ENCODE results near the gene KRAS.

Gene KRAS

DNA sequence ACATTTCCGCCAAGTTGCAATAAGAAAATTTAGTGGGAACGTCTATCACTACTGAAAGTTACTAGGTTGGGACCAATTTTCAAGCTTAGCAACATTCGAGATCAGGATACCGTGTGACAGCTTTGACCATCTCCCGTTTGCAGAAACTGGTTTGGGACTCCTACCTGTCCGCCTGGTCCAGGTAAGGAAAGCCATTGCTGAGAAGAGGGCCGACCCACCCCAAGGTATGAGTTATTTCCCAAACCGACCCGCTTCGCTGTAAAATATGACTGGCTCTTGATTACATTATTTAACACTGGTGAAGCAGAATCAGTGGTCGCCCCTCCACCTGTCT lies 56.0 kb downstream of the KRAS start:
- DNase-seq, result no peak

DNA sequence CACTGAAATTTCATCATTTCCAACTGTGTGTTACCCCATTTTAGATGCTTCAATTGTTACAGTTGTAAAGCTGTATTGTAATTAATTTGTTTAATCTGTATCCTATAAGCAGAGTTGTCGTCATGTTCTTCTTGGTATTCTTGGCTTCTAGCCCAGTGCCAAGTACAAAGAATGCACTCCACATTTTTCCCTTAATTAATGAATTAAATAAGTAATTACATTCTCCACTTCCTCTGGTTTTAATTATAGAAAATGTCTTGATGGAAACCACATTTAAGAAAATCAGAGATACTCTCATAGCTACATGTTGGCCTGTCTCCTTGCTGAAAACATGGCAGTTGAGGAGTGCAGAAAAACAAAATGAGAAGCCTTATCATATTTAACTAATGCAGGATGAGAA lies 56.5 kb downstream of the KRAS start:
- DNase-seq, result no peak

DNA sequence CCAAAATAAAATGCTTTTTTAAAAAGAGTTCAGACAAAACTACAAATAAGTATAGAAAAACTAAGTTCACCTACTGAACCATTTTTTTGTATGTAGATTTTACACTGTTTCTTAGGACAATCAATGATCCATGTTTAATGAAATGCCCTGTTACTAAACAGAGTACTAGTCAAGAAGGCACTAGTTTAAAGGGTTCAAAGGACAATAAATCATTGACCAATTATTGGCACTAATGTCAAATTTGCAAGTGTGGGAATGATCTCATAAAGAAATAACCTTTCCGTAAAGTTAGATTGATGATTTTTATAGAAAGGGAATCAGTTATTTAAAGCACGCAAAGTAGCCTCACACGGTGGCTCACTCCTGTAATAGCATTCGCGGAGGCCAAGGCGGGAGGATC lies 59.9 kb downstream of the KRAS start:
- no peak for DNase-seq

DNA sequence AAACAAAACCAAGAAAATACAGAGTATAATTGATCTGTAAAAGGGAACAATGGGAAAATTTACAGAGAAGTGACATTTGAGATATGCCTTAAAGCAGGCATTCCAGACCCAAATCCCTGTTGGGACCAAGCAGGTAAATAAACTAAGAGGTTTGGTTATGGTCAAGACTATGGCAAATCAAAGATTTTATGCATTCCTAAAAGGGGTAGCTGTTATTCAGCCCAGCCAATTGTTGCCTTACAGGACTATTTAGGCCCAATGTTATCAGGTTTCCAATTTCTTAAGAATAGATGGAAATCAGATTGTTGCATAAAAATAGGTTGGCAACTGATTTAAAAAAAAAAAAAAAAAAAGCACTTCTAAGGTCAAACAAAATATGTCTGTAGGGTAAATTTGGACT lies 61.1 kb downstream of the KRAS start:
- no peak for DNase-seq

DNA sequence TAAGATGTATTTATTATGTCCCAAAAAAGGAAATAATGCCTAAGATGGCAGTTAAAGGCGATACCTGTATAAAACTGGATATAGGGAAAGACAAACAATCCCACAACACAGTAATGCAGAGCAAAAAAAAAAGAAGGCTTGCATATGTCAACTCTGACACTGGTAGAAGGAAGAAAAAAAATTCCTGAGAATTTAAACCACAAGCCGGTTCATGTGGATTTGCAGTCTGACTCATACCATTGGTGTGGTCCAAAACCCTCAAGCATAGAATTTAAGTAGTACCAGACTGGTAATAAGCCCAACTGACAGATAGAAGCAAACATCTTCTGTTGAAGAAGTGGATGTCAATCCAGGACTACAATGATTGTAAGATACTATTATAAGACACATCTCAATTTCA lies 62.9 kb downstream of the KRAS start:
- DNase-seq, result no peak

DNA sequence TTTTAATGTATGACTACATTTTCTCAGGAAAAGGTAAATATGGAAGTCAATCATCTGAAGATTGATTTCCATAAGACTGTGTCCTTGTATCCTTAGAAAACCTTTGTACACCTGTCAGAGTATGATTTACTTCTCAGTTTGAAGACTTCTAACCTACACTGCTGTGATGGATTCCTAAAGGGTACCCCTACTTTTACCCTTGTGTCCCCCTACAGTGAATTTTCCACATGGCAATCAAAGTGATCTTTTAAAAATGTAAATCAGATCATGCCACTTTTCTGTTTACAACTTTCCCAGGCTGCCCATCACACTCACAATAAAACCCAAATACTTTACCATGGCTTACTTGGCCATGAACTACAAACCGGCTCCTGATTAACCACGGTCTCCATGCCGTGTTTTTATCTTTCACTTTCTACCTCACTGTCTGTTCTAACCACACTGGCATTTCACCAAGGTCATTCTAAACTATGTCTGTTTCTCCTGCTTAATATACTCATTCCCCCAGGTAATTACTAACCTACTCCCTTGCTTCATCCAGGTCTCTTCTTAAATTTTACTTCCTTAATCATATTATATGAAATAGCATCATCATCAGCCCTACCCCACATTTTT lies 63.8 kb downstream of the KRAS start:
- DNase-seq, result no peak

DNA sequence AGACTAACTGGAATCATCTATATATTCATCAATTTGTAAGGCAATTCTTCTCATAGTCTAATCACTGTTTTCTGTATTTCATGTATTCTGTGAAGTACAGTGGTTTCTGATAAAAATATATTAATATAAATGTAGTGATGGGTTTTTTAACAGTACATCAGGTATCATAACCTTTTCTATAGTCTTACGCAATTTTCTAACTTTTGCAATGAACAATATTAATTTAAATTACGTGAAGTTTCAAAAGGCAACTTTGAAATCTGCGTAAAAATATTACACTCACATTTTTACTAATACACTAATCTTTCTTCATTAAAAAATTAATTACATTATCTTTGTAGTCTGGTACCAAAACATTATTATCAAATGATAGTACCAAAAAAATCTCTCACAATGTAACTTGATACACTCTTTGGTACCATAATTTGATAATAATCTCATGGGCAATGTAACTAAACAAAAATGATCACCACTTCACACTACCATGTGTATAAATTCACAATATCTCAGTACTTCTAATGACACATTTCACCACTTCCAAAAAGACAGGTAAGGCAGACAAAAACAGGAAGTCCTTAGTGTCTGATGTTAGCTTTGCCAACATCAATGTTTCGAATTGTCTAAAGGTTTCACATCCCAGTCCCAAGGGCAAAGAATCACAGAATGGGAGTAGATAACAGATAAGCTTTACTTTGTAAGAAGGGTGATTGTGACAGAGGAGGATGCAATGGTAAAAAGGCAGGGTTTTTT lies 64.5 kb downstream of the KRAS start:
- no peak for DNase-seq

DNA sequence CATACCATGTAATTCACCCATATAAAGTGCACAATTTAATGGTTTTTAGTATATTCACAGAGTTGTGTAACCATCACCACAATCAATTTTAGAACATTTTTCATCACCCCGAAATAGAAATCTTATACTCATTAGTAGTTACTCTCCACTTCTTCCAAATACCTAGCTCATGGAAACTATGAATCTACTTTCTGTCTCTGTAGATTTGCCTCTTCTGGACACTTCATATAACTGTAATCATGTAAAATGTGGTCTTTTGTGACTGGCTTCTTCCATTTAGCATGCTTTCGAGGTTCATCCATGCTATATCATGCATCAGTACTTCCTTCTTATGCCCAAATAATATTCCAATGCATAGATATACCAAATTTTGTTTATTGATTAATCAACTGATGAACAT lies 66.6 kb downstream of the KRAS start:
- no peak for DNase-seq

DNA sequence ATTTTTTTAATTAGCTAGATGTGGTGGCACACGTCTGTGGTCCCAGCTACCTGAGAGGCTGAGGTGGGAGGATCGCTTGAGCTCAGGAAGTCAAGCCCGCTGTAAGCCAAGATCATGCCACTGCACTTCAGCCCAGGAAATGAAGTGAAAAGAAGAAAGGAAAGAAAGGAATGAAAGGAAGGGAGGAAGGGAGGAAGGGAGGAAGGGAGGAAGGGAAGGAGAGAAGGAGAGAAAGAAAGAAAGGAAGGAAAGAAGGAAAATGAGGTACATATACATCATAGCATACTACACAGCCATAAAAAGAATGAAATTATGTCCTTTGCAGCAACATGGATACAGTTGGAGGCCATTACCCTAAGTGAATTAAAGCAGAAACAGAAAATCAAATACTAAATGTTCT lies 68.0 kb downstream of the KRAS start:
- no peak for DNase-seq

DNA sequence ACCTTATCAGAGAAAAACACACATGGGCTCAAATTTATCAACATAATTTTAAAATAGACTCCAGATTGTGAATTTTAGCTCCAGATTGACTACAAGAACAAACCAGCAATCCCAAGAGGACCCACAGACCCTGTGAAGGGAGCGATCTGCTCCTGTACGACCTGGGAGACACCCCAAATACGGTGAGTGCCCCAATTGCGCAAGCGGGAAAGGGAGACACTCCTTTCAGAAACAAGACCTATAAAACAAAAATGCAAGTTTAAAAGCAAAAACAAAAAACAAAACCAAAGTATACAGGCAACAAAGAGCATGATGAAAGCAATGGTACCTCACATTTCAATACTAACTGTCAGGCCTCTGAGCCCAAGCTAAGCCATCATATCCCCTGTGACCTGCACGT lies 87.9 kb downstream of the KRAS start:
- DNase-seq, result no peak

DNA sequence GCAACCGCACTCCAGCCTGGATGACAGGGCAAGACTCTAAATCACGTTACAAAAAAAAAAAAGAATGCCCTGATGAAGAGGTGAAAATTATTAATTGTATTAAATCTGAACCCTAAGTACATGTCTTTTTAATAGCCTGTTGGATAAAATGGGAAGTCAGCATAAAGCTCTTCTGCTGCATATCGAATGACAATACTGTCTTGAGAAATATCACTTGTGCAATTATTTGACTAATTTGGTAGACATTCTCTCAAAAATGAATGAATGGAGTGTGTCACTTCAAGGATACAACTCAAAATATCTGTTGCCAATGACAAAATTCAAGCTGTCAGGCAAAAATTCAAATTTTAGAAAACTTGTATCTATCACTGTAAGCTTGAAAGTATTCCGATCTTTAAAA lies 94.7 kb downstream of the KRAS start:
- DNase-seq, result no peak

DNA sequence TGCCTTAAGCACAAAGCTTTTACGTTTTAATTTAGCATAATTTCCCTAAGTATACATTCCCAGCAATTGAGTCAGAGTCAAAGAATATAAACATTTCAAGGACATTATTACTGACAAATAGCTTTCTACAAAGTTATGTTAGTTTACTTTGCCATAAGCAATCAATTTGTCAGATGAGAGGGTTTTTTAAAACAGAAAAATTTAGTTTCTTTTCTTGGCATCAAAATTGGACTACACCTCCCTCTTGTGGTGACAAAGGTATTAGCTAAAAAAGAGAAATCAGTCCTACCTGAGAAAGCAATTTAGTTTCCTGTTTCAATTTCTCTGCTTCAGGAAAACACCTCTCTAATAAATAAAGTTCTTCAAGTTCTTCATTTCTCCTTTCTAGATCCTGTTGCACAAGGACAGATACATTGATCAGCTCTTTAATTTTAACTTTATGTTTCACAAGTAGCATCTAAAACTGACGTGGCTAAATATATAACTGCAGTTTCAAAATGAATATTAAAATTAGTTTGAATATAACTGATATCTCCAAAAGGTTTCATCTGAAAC lies 95.6 kb downstream of the KRAS start:
- DNase-seq, result peak; percentile 41
